SK-N-SH (cell line): ENCODE measurements around the gene RHCE. TPM values are rescaled to one million over a fixed set of nuclear protein-coding genes. Genes with fewer than 3 reads are reported as not detected.

Source experiments
- CTCF ChIA-PET: fragments of 300-600, 350-600 bp; formaldehyde crosslinking; extraction: SDS; loops from one replicate; lab custom pipeline; 2021; lab: Yijun Ruan, JAX
- POLR2A ChIA-PET: fragments of 350-600 bp; sonication (Branson Sonifier 250); formaldehyde crosslinking; extraction: SDS; loops from one replicate; lab custom pipeline; 2020; ENCODE audit warnings: antibody characterized with exemption, inconsistent platforms; lab: Yijun Ruan, JAX
- DNase-seq: peaks from one replicate; pipeline ENCODE4 v3.0.0; 2012
- H2AFZ ChIP-seq: fragments of 200-600 bp; sonication (generic); 2 replicates; pipeline ENCODE4 v1.8.1; 2016; ENCODE audit warnings: antibody characterized with exemption, mild to moderate bottlenecking, low read depth
- H3F3A ChIP-seq: fragments of 200-600 bp; sonication (generic); replicated peaks from 2 replicates; pipeline ENCODE3; 2016; ENCODE audit warnings: antibody characterized with exemption, mild to moderate bottlenecking; ENCODE audit not compliant: insufficient read depth
- H3K27ac ChIP-seq, 2 experiments: fragments of 200-500 bp in 1 of 2; fragments of 200-600 bp in 1 of 2; sonication (Bioruptor generic) in 1 of 2; sonication (generic), shearing (Covaris generic) in 1 of 2; 2 replicates each; pipeline versions ENCODE4 v1.5.1 to v1.6.1; 2014 to 2016; ENCODE audit warnings: low read depth in 2 of 2, inconsistent platforms in 1 of 2, low read length in 1 of 2, mild to moderate bottlenecking in 1 of 2, mixed read lengths in 1 of 2
- H3K27me3 ChIP-seq: fragments of 200-600 bp; sonication (generic), shearing (Covaris generic); 2 replicates; pipeline ENCODE4 v1.6.1; 2016; ENCODE audit warnings: mixed run types; ENCODE audit not compliant: insufficient read depth
- H3K36me3 ChIP-seq, 2 experiments: fragments of 200-500 bp in 1 of 2; fragments of 200-600 bp in 1 of 2; sonication (Bioruptor generic) in 1 of 2; sonication (generic) in 1 of 2; replicated peaks in 1 of 2; 2 replicates each; pipeline versions ENCODE3 to v1.5.1; 2014 to 2016; ENCODE audit warnings: low read length in 1 of 2, mild to moderate bottlenecking in 1 of 2; ENCODE audit not compliant: insufficient read depth in 2 of 2, control insufficient read depth in 1 of 2
- H3K4me1 ChIP-seq, 2 experiments: fragments of 200-500 bp in 1 of 2; fragments of 200-600 bp in 1 of 2; sonication (Bioruptor generic) in 1 of 2; sonication (generic), shearing (Covaris generic) in 1 of 2; 2 replicates each; pipeline versions ENCODE4 v1.5.1 to v1.6.1; 2014 to 2016; ENCODE audit warnings: low read depth in 1 of 2, low read length in 1 of 2, mixed run types in 1 of 2; ENCODE audit not compliant: insufficient read depth in 2 of 2, control insufficient read depth in 1 of 2
- H3K4me2 ChIP-seq: fragments of 200-600 bp; sonication (generic), shearing (Covaris generic); 2 replicates; pipeline ENCODE4 v1.6.1; 2017; ENCODE audit warnings: mixed run types
- H3K4me3 ChIP-seq, 2 experiments: fragments of 200-500 bp in 1 of 2; fragments of 200-600 bp in 1 of 2; sonication (Bioruptor generic) in 1 of 2; sonication (generic), shearing (Covaris generic) in 1 of 2; 2 replicates each; pipeline versions ENCODE4 v1.5.1 to v1.8.1; 2014 to 2016; ENCODE audit warnings: low read depth in 2 of 2, inconsistent platforms in 1 of 2, low read length in 1 of 2, mild to moderate bottlenecking in 1 of 2, mixed read lengths in 1 of 2, moderate library complexity in 1 of 2
- H3K79me2 ChIP-seq: fragments of 200-600 bp; sonication (generic); 2 replicates; pipeline ENCODE4 v1.8.1; 2017; ENCODE audit warnings: mild to moderate bottlenecking; ENCODE audit not compliant: insufficient read depth
- H3K9ac ChIP-seq: fragments of 200-600 bp; sonication (generic); 2 replicates; pipeline ENCODE4 v1.6.1; 2017; ENCODE audit warnings: mixed run types
- H3K9me2 ChIP-seq: fragments of 200-600 bp; sonication (generic); 2 replicates; pipeline ENCODE4 v1.6.1; 2017; ENCODE audit warnings: mixed run types
- H3K9me3 ChIP-seq: fragments of 200-600 bp; sonication (generic); 2 replicates; pipeline ENCODE4 v1.6.1; 2017; ENCODE audit warnings: mixed run types, mild to moderate bottlenecking, moderate library complexity
- H4K20me1 ChIP-seq: fragments of 200-600 bp; sonication (generic); 2 replicates; pipeline ENCODE4 v1.6.1; 2017; ENCODE audit warnings: mild to moderate bottlenecking, mixed run types; ENCODE audit not compliant: insufficient read depth
- CHD2 ChIP-seq: fragments of 150-350 bp; IDR thresholded peaks from 2 replicates; pipeline ENCODE4 v1.6.1; 2018; ENCODE audit warnings: low read length; ENCODE audit not compliant: partially characterized antibody
- ELF1 ChIP-seq: IDR thresholded peaks from 2 replicates; pipeline ENCODE4 v1.4.0; 2012
- EP300 ChIP-seq, 2 experiments: IDR thresholded peaks; 2 replicates each; pipeline versions ENCODE4 v1.4.0 to v1.6.1; 2012; ENCODE audit warnings: borderline replicate concordance in 1 of 2, low read depth in 1 of 2, low read length in 1 of 2
- FOXJ3 ChIP-seq: sonication (generic); formaldehyde crosslinking; IDR thresholded peaks from 2 replicates; pipeline ENCODE4 v1.5.1; 2020; ENCODE audit warnings: mild to moderate bottlenecking, missing genetic modification reagents
- GABPA ChIP-seq: IDR thresholded peaks from 2 replicates; pipeline ENCODE4 v1.4.0; 2012; ENCODE audit warnings: low read depth, mild to moderate bottlenecking
- GATA2 ChIP-seq: sonication (generic); formaldehyde crosslinking; IDR thresholded peaks from 2 replicates; pipeline ENCODE4 v1.5.0; 2020; ENCODE audit warnings: mild to moderate bottlenecking, missing genetic modification reagents
- IRF3 ChIP-seq: fragments of 150-350 bp; IDR thresholded peaks from 2 replicates; pipeline ENCODE4 v1.6.1; 2016; ENCODE audit warnings: mild to moderate bottlenecking, low read depth, low read length
- JUND ChIP-seq: IDR thresholded peaks from 2 replicates; pipeline ENCODE4 v1.4.0; 2012
- POLR2AphosphoS5 ChIP-seq: IDR thresholded peaks from 2 replicates; pipeline ENCODE4 v1.6.1; 2012; ENCODE audit warnings: low read depth, low read length
- RAD21 ChIP-seq: IDR thresholded peaks from 2 replicates; pipeline ENCODE4 v1.6.1; 2012; ENCODE audit warnings: mild to moderate bottlenecking, low read length
- RCOR1 ChIP-seq: fragments of 150-350 bp; IDR thresholded peaks from 2 replicates; pipeline ENCODE4 v1.6.1; 2017; ENCODE audit warnings: antibody characterized with exemption, low read length
- REST ChIP-seq: IDR thresholded peaks from 2 replicates; pipeline ENCODE4 v1.6.1; 2012; ENCODE audit warnings: mild to moderate bottlenecking, low read depth, low read length, moderate library complexity
- SIN3A ChIP-seq: IDR thresholded peaks from 2 replicates; pipeline ENCODE4 v1.6.1; 2012; ENCODE audit warnings: low read depth, mild to moderate bottlenecking, low read length, moderate library complexity, borderline replicate concordance
- TAF1 ChIP-seq: IDR thresholded peaks from 2 replicates; pipeline ENCODE4 v1.6.1; 2012; ENCODE audit warnings: low read depth, mild to moderate bottlenecking, low read length, moderate library complexity, borderline replicate concordance
- TCF12 ChIP-seq: IDR thresholded peaks from 2 replicates; pipeline ENCODE4 v1.4.0; 2012
- TEAD4 ChIP-seq: IDR thresholded peaks from 2 replicates; pipeline ENCODE4 v1.4.0; 2012; ENCODE audit warnings: mild to moderate bottlenecking, borderline replicate concordance; ENCODE audit not compliant: insufficient read depth
- USF1 ChIP-seq: IDR thresholded peaks from 2 replicates; pipeline ENCODE4 v1.4.0; 2012; ENCODE audit warnings: low read depth, borderline replicate concordance
- WGBS: methylation state at CpG from one replicate; pipeline ENCODE4 v1.1.6; 2017; ENCODE audit warnings: low lambda C conversion rate; 5-methylcytosine and 5-hydroxymethylcytosine counted together
- polyA plus RNA-seq, 3 experiments: library from polyadenylated mRNA; depleted of rRNA; stranded (reverse); fragments of >200 nt; gene quantifications; 2 replicates each; pipeline ENCODE4 v1.2.3, GENCODE V29; 2012

The RHCE gene
- polyA plus RNA-seq, 1 of the 3 experiments (the other 2 are of a cell fraction), result 0.54 TPM

DNA sequence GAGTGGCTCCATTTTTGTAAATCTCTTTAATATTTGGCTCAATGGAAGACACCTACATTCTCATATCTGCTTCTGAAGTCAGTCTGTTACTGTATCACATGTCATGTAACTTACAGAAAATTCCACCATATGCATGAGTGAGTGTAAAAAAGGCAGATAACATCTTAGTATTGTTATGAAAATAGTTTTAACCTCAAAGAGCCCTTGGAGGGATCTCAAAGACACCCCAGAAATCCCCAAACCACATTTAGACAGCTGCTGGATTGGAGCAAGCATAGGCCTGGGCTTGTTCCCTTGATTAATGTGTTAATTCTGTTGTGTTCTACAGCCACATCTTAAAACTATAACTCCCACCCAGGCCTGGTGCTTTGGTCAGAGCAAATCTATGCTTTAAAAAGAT lies 26.9 kb upstream of the RHCE start:
- H3K36me3 ChIP-seq, result peaks cover 22 to 27% of the 10 kb centered on the region in 2 experiments
- H4K20me1 ChIP-seq, result peaks cover 17% of the 10 kb centered on the region
- H2AFZ ChIP-seq, result no peak overlapping the region
- CTCF ChIA-PET, result interaction anchor here (1.0 to 1.1 kb wide), 2 partner anchors 16 to 40 kb away, joined by 3 read pairs; no protein-coding TSS in a partner anchor
- H3K79me2 ChIP-seq, result peaks cover 84% of the 10 kb centered on the region
- H3K4me3 ChIP-seq, result no peak overlapping the region
- no peak for DNase-seq
- no peak overlapping the region for H3K27ac ChIP-seq
- peaks cover 27% of the 10 kb centered on the region for H3F3A ChIP-seq
- no peaks in the 10 kb centered on the region for H3K9me2 ChIP-seq
- H3K4me2 ChIP-seq, result no peak overlapping the region
- H3K9ac ChIP-seq, result no peak overlapping the region
- TF ChIP-seq IRF3 (no peak), GATA2 (CRISPR knock-in tag) (no peak), CHD2 (no peak), RAD21 (no peak), FOXJ3 (CRISPR knock-in tag) (no peak), GABPA (no peak), REST (no peak), JUND (no peak), SIN3A (no peak), EP300 (IDR thresholded peaks at IDR 0.05; ENCODE audit: borderline replicate concordance in 1 of 2, low read depth in 1 of 2, low read length in 1 of 2) (no peak), ELF1 (no peak)
- TF ChIP-seq, all 33 proteins: peak for 0
- no peaks in the 10 kb centered on the region for H3K27me3 ChIP-seq
- H3K9me3 ChIP-seq, result no peaks in the 10 kb centered on the region
- POLR2A ChIA-PET, result no interaction called here
- peaks cover 11 to 17% of the 10 kb centered on the region in 2 experiments; a peak in 3 of 4 replicates for H3K4me1 ChIP-seq

DNA sequence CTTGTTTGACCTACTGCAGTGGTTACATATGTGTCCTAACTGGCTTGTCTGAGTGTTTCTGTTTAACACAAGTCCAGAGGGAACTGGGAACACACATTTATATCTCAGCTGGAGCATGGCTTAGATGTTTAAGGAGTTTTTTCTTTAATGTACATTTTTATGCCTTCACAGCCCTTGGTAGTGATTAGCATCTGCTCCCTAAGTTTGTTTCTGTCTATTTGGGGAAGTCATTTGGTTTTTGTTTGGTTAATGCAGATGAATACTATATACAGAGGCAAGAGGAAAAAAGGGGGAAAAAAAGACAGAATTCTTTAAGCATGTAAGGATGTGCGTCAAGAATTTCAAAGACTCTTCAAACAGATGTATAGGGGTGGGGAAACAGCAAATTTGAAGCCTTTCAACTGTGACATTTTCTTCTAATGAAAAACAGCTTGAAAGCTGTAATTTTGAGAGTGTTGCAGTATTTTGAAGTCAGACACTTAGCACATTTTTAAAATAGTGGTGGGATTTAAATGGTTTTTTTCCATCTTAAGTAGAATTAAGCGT lies 25.4 kb upstream of the RHCE start:
- Histone ChIP-seq H3K27me3 (no peaks in the 10 kb centered on the region), H3F3A (peaks cover 41% of the 10 kb centered on the region), H3K9me3 (no peaks in the 10 kb centered on the region), H3K4me3 (no peak overlapping the region), H4K20me1 (peaks cover 25% of the 10 kb centered on the region), H3K27ac (peak overlapping the region in 1 of 2 experiments; percentile 54; a peak in 2 of 4 replicates), H3K9ac (no peak overlapping the region), H3K4me2 (no peak overlapping the region; the same call in 1 of the 2 replicates), H3K4me1 (peaks cover 14 to 17% of the 10 kb centered on the region in 2 experiments; a peak in 3 of 4 replicates), H3K36me3 (peaks cover 22 to 27% of the 10 kb centered on the region in 2 experiments), H2AFZ (no peak overlapping the region), H3K9me2 (no peaks in the 10 kb centered on the region), H3K79me2 (peaks cover 87% of the 10 kb centered on the region)
- ChIA-PET POLR2A (no interaction called here), CTCF (no interaction called here)
- 87% methylated on average over 2 of the region's 2 CpGs for WGBS
- DNase-seq, result no peak
- TF ChIP-seq TEAD4 (no peak), USF1 (no peak), REST (no peak), TCF12 (no peak), RAD21 (no peak), POLR2AphosphoS5 (no peak), JUND (no peak), ELF1 (no peak), TAF1 (no peak), RCOR1 (no peak)
